Fibroblast of pulmonary artery (primary cell): ENCODE data around the gene KCNH4.

Experiments used
- DNase-seq: peaks from one replicate; pipeline ENCODE4 v3.0.0-alpha.2; 2010; ENCODE audit warnings: low read depth
- H3K4me3 ChIP-seq: replicated peaks from 2 replicates; pipeline ENCODE4 v1.5.1; 2011; ENCODE audit warnings: low read depth, mild to moderate bottlenecking, control low read depth, low read length, moderate library complexity
- TF ChIP-seq, protein P1 (sequence below): IDR thresholded peaks from 2 replicates; pipeline ENCODE4 v1.5.1; 2011; ENCODE audit warnings: mild to moderate bottlenecking, control low read depth, low read length, inconsistent platforms; ENCODE audit errors: missing control alignments

KCNH4 gene

DNA sequence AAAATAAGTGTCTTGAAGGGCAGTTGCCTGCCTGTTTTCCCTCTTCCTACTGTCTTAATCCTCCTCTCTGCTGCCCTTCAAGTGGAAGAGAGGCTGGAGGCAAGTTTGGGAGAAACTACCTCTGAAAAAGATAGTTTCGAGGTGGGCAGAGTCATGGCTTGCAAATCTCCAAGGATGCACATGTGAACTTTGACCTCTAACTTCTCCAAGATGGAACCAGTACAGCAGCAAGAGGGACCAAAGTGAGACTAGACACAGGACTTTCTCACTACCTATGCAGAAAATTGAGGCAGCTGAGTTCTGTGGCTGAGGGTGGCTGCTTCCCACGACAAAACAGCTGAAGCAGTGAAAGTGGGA is 887 bp upstream of the KCNH4 start:
- H3K4me3 ChIP-seq: no peak overlapping the region
- TF ChIP-seq, protein P1, sequence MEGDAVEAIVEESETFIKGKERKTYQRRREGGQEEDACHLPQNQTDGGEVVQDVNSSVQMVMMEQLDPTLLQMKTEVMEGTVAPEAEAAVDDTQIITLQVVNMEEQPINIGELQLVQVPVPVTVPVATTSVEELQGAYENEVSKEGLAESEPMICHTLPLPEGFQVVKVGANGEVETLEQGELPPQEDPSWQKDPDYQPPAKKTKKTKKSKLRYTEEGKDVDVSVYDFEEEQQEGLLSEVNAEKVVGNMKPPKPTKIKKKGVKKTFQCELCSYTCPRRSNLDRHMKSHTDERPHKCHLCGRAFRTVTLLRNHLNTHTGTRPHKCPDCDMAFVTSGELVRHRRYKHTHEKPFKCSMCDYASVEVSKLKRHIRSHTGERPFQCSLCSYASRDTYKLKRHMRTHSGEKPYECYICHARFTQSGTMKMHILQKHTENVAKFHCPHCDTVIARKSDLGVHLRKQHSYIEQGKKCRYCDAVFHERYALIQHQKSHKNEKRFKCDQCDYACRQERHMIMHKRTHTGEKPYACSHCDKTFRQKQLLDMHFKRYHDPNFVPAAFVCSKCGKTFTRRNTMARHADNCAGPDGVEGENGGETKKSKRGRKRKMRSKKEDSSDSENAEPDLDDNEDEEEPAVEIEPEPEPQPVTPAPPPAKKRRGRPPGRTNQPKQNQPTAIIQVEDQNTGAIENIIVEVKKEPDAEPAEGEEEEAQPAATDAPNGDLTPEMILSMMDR: no peak
- no peak for DNase-seq

DNA sequence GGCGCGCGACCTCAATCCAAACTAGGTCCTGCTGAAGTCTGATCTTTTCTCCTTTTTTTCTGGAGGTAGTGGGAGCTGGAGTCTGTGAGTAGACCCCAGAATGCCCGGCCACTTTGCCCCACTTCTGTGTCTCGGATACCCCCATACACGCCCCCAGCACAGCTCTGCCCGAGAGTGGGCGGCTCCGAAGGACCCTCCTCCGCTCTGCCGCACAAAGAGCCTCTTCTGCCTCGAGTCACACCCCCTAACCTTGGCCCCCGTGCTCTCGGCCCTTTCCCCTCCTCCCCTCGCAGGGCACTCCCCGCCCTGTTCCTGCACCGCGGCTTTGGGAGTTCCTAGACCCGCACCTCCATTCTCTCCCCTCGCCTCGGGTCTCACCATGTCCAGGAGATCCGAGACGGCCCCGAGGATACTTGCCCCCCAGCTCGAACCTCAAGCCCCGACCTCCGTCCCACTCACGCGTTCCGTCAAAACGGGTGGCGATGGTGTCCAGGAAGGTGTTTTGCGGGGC is 476 bp downstream of the KCNH4 start:
- DNase-seq: no peak

DNA sequence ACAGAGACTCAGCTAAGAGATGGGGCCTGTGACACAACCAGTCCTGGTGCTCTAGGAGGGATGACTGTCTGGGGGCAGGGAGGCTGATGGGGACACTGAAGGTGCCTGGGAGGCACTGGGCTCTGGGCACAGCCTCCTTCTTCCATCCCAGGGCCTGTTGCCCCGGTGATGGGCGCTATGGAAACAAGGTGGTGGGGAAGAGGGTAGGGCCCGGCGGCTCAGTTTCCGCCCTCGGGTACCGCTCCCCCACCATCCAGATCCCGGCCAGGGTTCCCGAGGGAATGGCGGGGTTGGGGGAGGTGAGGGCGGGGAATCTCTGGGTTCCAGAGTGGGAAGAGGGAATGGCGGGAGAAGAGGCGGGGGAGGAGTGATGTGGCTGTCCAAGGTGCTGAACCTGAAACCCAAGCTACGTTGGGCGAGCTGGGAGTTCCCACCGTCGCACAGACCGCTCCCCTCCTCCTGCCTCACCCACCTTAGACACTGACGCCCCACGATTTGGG is 981 bp downstream of the KCNH4 start:
- DNase-seq: peak; percentile 51

More for the DNA sequence above, 476 bp downstream of the KCNH4 start:
- TF ChIP-seq, protein P1: no peak
- H3K4me3 ChIP-seq: no peak overlapping the region

DNA sequence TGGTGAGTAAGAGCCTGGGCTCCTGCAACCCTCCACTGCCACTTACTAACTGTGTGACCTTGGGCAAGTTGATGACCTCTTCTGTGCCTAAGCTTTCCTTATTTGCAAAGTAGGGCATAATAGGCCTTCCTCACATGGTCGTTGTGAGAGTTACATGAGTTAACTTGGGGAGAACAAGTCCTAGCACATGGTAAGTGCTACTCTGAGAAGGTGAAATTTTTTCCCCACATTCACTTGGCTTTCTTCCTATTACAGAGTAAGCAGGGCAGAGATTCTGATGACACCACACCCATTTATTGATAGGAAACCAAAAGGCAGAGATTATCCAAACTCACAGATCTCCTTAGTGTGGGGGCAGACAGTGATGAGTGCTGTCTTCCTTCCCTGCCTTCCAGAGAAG is 1.6 kb downstream of the KCNH4 start:
- no peak for DNase-seq
- TF ChIP-seq, protein P1: no peak
- no peak overlapping the region for H3K4me3 ChIP-seq

More for the DNA sequence above, 981 bp downstream of the KCNH4 start:
- no peak overlapping the region for H3K4me3 ChIP-seq
- TF ChIP-seq, protein P1: no peak

DNA sequence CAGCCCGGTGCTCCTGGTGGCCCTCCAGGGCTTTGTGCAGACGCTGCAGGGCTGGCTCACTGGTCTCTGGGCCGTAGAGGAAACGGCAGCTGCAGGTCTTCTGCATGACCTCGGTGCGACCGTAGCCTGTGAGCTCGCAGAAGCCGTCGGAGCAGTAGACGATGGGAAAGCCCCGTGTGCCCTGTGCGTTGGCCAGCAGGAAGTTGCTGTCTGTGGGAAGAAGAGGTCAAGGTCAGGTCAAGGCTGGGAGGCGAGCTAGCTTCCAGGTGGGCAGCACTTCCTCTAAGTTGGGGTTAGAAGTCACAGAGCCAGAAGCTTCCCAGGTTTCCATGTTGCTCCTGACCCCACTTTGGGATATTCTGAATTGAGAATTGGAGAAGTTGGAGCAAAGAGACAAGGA is 2.1 kb downstream of the KCNH4 start:
- H3K4me3 ChIP-seq: no peak overlapping the region
- DNase-seq: no peak
- TF ChIP-seq, protein P1: no peak

DNA sequence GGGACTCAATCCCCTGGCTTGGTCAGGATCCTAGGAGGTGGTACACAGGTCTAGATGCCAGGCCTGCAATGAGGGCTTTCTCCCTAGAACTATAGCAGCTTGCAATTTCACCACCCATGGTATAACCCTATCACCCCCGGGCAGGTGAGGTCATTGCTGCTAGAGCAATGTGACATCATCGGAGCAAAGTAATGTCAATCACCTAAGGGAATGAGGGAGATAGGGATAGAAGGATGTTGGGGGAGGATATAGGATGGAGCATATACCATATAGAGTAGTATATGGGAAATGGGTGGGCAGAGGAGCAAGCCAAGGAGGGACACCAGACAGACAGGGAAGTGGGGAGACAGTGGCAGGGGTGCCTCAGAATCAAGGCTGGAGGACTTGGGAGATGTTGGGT is 3.3 kb downstream of the KCNH4 start:
- TF ChIP-seq, protein P1: no peak
- DNase-seq: no peak
- no peak overlapping the region for H3K4me3 ChIP-seq

DNA sequence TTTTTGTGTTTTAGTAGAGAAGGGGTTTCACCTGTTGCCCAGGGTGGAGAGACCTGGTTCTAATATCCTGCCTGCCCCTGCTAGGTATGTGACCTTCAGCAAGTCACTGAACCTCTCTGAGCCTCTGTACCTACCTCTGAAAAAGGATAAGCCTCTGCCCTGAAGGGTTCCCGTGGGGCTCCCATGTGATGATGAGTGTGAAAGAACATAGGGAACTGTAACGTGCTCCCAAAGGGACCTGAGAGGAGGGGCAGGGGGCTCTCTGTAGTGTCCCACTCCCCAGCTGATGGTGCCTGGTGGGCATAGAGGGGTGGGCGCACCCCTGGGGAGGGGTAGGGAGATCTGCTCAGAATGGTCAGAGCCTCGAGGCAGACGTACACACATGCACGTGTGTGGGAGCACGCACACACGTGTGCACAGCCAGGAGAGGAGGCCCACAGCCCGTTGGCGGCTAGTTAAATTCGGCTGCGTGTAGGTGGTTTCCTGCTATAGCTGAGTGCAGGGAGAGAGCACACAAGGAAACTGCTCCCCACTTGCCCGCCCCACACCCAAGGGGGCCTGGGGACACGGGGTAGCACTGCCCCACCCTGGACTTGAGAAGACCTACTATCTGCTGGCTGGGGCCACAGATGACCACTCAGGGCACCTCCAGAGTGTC is 6.7 kb downstream of the KCNH4 start:
- no peak for DNase-seq
- TF ChIP-seq, protein P1: no peak
- H3K4me3 ChIP-seq: no peak overlapping the region
